Measurements from ENCODE around the gene RAB35. TPM values are rescaled to one million over a fixed set of nuclear protein-coding genes. Genes with fewer than 3 reads are reported as not detected.

Gene RAB35
- total RNA-seq, 1 donor from 2014 or later, result 26.9 TPM

DNA sequence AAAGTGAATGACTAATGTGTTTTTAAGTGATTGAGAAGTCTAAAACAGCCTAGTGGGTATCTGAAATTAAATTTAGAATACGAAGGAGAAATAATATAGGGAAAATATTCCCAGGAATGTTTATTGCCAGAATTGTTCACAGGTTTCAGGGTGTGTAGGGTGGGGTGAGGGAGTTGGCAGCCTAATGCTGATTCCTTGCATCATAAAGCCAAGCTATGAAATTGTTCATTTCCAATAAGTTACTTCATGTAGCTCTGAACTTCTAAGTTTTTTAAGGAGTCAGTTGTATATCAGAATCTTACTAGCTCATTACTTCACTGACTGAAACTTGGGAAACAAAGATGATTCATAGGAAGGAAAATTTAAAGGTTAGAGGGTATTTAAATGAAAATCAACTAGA lies 56.4 kb downstream of the RAB35 start:
- no peak for FAIRE-seq
- Histone ChIP-seq H3K4me3 (ENCODE audit: low read depth, low read length) (no peak overlapping the region), H3K36me3 (ENCODE audit: control insufficient read depth, insufficient read depth, low read length) (peaks cover 3% of the 10 kb centered on the region), H3K27me3 (ENCODE audit: control insufficient read depth, insufficient read depth, low read length) (no peaks in the 10 kb centered on the region)
- TF ChIP-seq, protein P1, sequence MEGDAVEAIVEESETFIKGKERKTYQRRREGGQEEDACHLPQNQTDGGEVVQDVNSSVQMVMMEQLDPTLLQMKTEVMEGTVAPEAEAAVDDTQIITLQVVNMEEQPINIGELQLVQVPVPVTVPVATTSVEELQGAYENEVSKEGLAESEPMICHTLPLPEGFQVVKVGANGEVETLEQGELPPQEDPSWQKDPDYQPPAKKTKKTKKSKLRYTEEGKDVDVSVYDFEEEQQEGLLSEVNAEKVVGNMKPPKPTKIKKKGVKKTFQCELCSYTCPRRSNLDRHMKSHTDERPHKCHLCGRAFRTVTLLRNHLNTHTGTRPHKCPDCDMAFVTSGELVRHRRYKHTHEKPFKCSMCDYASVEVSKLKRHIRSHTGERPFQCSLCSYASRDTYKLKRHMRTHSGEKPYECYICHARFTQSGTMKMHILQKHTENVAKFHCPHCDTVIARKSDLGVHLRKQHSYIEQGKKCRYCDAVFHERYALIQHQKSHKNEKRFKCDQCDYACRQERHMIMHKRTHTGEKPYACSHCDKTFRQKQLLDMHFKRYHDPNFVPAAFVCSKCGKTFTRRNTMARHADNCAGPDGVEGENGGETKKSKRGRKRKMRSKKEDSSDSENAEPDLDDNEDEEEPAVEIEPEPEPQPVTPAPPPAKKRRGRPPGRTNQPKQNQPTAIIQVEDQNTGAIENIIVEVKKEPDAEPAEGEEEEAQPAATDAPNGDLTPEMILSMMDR (IDR thresholded peaks at IDR 0.05; ENCODE audit: insufficient read depth, low read length, severe bottlenecking), result no peak
- peak; percentile 60 for DNase-seq (ENCODE audit: low read depth)

DNA sequence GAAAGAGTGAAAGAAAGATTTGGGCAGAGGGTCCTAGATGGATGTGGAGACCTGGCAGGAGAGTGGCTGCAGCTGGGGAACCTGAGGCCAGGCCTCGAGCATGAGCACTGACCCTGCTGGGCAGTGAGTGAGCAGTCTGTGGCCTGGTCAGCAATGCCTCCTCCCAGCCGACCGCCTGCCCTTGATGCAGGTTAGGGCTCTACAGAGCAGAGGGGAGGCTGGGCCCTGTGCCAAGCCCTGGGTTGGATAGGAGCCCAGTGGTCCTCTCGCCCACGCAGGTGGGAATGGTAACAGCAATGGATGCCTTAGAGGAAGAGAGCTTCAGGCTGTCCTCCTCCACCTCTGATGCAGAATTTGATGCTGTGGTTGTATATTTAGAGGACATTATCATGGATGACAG lies 59.8 kb downstream of the RAB35 start:
- FAIRE-seq, result no peak
- TF ChIP-seq, protein P1 (IDR thresholded peaks at IDR 0.05; ENCODE audit: insufficient read depth, low read length, severe bottlenecking), result no peak

DNA sequence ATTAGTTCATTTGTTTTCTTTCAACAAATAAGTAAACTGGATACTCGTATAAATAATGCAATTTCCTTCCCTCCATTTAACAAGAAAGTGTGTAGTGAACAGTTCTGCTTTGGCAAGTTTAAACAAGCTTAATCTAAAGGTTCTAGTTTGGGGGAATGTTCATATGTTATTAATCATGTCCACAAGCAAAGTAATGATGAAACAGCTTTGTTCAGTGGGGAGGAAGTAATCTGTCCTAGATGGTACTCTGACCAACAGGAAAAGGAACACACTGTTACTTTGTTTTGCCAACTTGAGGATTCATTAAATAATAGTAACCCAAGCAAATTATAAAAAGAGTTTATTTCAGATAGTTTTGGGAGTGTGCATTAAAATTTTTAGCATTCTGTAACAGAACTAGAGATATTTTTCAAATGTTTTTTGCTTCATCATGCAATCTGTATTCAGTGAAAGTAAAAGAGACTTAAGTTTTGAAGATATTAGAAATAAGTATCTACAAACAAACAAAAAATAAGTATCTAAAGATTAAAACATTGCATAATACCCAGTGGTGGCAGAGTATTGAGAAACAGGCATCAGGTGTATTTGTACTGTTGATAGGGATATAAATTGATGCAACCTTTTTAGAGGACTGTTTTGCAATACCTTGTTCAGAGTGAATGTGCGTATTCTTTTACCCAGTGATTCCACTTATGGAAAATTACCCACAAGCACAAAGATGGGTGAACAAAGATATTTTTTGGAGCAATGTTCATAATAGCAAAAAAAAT lies 61.1 kb downstream of the RAB35 start:
- DNase-seq (ENCODE audit: low read depth) (peak; percentile 95), FAIRE-seq (no peak)
- Histone ChIP-seq H3K27me3 (ENCODE audit: control insufficient read depth, insufficient read depth, low read length) (no peaks in the 10 kb centered on the region), H3K36me3 (ENCODE audit: control insufficient read depth, insufficient read depth, low read length) (no peaks in the 10 kb centered on the region), H3K4me3 (ENCODE audit: low read depth, low read length) (no peak overlapping the region)
- TF ChIP-seq, protein P1 (IDR thresholded peaks at IDR 0.05; ENCODE audit: insufficient read depth, low read length, severe bottlenecking), result no peak

More for the DNA sequence above, 59.8 kb downstream of the RAB35 start:
- H3K4me3 ChIP-seq (ENCODE audit: low read depth, low read length), result no peak overlapping the region
- DNase-seq (ENCODE audit: low read depth), result no peak
- peaks cover 1% of the 10 kb centered on the region for H3K36me3 ChIP-seq (ENCODE audit: control insufficient read depth, insufficient read depth, low read length)
- no peaks in the 10 kb centered on the region for H3K27me3 ChIP-seq (ENCODE audit: control insufficient read depth, insufficient read depth, low read length)

DNA sequence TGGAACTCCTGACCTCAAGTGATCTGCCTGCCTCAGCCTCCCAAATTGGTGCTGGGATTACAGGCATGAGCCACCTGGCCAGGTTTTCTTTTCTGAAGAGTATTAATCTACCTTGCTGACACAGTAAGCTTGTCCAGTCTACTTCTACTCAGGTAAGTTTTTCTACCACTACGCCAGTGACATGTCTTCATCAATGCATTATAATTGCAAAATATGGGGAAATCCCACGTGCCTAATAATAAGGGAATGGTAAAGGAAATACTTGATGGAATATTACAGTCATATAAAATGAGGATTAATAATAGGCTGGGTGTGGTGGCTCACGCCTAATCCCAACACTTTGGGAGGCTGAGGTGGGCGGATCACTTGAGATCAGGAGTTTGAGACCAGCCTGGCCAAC lies 62.3 kb downstream of the RAB35 start:
- DNase-seq (ENCODE audit: low read depth) (peak; percentile 26), FAIRE-seq (no peak)
- TF ChIP-seq, protein P1 (IDR thresholded peaks at IDR 0.05; ENCODE audit: insufficient read depth, low read length, severe bottlenecking), result no peak
- Histone ChIP-seq H3K4me3 (ENCODE audit: low read depth, low read length) (no peak overlapping the region), H3K36me3 (ENCODE audit: control insufficient read depth, insufficient read depth, low read length) (no peaks in the 10 kb centered on the region), H3K27me3 (ENCODE audit: control insufficient read depth, insufficient read depth, low read length) (no peaks in the 10 kb centered on the region)

DNA sequence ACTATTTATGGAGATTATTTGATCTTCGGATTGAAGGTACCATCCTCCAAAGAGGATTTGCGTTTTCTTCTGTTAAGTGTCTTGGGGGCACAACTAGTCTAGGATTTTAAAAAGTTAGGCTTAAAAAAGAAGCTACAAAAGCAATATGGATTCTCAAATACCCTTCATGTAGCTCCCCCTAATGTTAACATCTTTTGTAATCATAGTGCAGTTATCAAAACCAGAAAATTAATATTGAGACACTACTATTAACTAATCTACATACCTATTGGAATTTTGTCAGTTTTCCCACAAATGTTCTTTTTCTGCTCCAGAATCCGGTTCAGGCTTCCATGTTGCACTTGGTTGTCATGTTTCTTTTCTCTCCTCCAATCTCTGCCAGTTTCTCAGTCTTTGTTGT lies 65.0 kb downstream of the RAB35 start:
- FAIRE-seq (no peak), DNase-seq (ENCODE audit: low read depth) (no peak)
- H3K4me3 ChIP-seq (ENCODE audit: low read depth, low read length), result no peak overlapping the region
- TF ChIP-seq, protein P1 (IDR thresholded peaks at IDR 0.05; ENCODE audit: insufficient read depth, low read length, severe bottlenecking), result no peak
- H3K27me3 ChIP-seq (ENCODE audit: control insufficient read depth, insufficient read depth, low read length), result no peaks in the 10 kb centered on the region
- H3K36me3 ChIP-seq (ENCODE audit: control insufficient read depth, insufficient read depth, low read length), result no peaks in the 10 kb centered on the region

DNA sequence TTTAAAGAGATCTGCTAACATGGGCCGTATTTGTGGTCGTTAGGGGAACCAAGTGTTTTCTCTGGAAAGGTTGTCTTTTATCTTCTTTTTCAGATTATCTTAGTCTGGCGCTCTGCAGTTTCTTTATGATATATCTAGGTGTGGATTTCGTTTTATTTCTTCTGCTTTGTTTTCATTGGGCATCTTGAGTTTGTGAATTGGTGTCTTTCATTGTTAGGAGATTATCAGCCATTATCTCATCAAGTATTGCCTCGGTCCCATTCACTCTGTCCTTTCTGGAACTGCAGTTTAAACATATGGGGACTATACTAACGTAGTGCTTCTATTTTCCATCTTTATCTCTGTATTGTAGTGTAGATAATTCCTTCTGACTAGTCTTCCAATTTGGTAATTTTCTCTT lies 67.1 kb downstream of the RAB35 start:
- no peak for DNase-seq (ENCODE audit: low read depth)
- no peak for FAIRE-seq
- no peak overlapping the region for H3K4me3 ChIP-seq (ENCODE audit: low read depth, low read length)
- H3K27me3 ChIP-seq (ENCODE audit: control insufficient read depth, insufficient read depth, low read length), result no peaks in the 10 kb centered on the region
- TF ChIP-seq, protein P1 (IDR thresholded peaks at IDR 0.05; ENCODE audit: insufficient read depth, low read length, severe bottlenecking), result no peak
- no peaks in the 10 kb centered on the region for H3K36me3 ChIP-seq (ENCODE audit: control insufficient read depth, insufficient read depth, low read length)

All from bronchial epithelial cell (primary cell).